Measurements from ENCODE around the gene AURKAIP1.
A peak's percentile ranks its signal among the peaks of the same experiment; 100 is the strongest.

Gene AURKAIP1

GRCh38 chr1:1400576-1401456 is 25.8 kb upstream of the AURKAIP1 start:
- in situ Hi-C loops (cut with HindIII; ENCODE audit: low pct_unique_long_range_greater_than_20kb, low sequenced_read_pairs), result no loop called here
- DNase-seq (ENCODE audit: low read depth in 1 of 2, low spot score in 1 of 2), result no peak
- no peak for TF ChIP-seq JUND (IDR thresholded peaks at IDR 0.05; ENCODE audit: low read depth)

- TF ChIP-seq JUND (IDR thresholded peaks at IDR 0.05; ENCODE audit: low read depth), result no peak
- in situ Hi-C loops (cut with HindIII; ENCODE audit: low pct_unique_long_range_greater_than_20kb, low sequenced_read_pairs), result no loop called here
- DNase-seq (ENCODE audit: low read depth in 1 of 2, low spot score in 1 of 2), result peak in 1 of 2 experiments; percentile 33
These were observed 25.0 kb upstream of the AURKAIP1 start for GRCh38 chr1:1399872-1400575.

GRCh38 chr1:1399187-1399871 is 24.3 kb upstream of the AURKAIP1 start, which contains the start of gene CCNL2:
TSS of gene CCNL2 (minus strand) at chr1:1399335. CDS start at chr1:1399306, 29 bp downstream.
- peak; percentile 88 to 97 for DNase-seq (ENCODE audit: low read depth in 1 of 2, low spot score in 1 of 2)
- TF ChIP-seq JUND (IDR thresholded peaks at IDR 0.05; ENCODE audit: low read depth), result no peak
- in situ Hi-C loops (cut with HindIII; ENCODE audit: low pct_unique_long_range_greater_than_20kb, low sequenced_read_pairs), result no loop called here

- in situ Hi-C loops (cut with HindIII; ENCODE audit: low pct_unique_long_range_greater_than_20kb, low sequenced_read_pairs), result no loop called here
- no peak for TF ChIP-seq JUND (IDR thresholded peaks at IDR 0.05; ENCODE audit: low read depth)
- no peak for DNase-seq (ENCODE audit: low read depth in 1 of 2, low spot score in 1 of 2)
These were observed 23.7 kb upstream of the AURKAIP1 start for GRCh38 chr1:1398677-1399186.

- DNase-seq (ENCODE audit: low read depth in 1 of 2, low spot score in 1 of 2), result no peak
- no peak for TF ChIP-seq JUND (IDR thresholded peaks at IDR 0.05; ENCODE audit: low read depth)
- in situ Hi-C loops (cut with HindIII; ENCODE audit: low pct_unique_long_range_greater_than_20kb, low sequenced_read_pairs), result no loop called here
These were observed 23.0 kb upstream of the AURKAIP1 start for GRCh38 chr1:1397839-1398523.

GRCh38 chr1:1395166-1395565 is 20.2 kb upstream of the AURKAIP1 start:
- in situ Hi-C loops (cut with HindIII; ENCODE audit: low pct_unique_long_range_greater_than_20kb, low sequenced_read_pairs), result no loop called here
- DNase-seq (ENCODE audit: low read depth in 1 of 2, low spot score in 1 of 2), result no peak
- no peak for TF ChIP-seq JUND (IDR thresholded peaks at IDR 0.05; ENCODE audit: low read depth)

- no peak for TF ChIP-seq JUND (IDR thresholded peaks at IDR 0.05; ENCODE audit: low read depth)
- DNase-seq (ENCODE audit: low read depth in 1 of 2, low spot score in 1 of 2), result no peak
- in situ Hi-C loops (cut with HindIII; ENCODE audit: low pct_unique_long_range_greater_than_20kb, low sequenced_read_pairs), result no loop called here
These were observed 19.1 kb upstream of the AURKAIP1 start for GRCh38 chr1:1394116-1394515.

- in situ Hi-C loops (cut with HindIII; ENCODE audit: low pct_unique_long_range_greater_than_20kb, low sequenced_read_pairs), result no loop called here
- no peak for TF ChIP-seq JUND (IDR thresholded peaks at IDR 0.05; ENCODE audit: low read depth)
These were observed 18.4 kb upstream of the AURKAIP1 start for GRCh38 chr1:1393428-1393827.

GRCh38 chr1:1393014-1393413 is 18.0 kb upstream of the AURKAIP1 start:
- no peak for DNase-seq (ENCODE audit: low read depth in 1 of 2, low spot score in 1 of 2)
- in situ Hi-C loops (cut with HindIII; ENCODE audit: low pct_unique_long_range_greater_than_20kb, low sequenced_read_pairs), result no loop called here
- no peak for TF ChIP-seq JUND (IDR thresholded peaks at IDR 0.05; ENCODE audit: low read depth)

More at GRCh38 chr1:1393428-1393827, 18.4 kb upstream of the AURKAIP1 start:
- DNase-seq (ENCODE audit: low read depth in 1 of 2, low spot score in 1 of 2), result no peak

GRCh38 chr1:1391225-1391624 is 16.2 kb upstream of the AURKAIP1 start:
- no peak for DNase-seq (ENCODE audit: low read depth in 1 of 2, low spot score in 1 of 2)
- in situ Hi-C loops (cut with HindIII; ENCODE audit: low pct_unique_long_range_greater_than_20kb, low sequenced_read_pairs), result no loop called here
- no peak for TF ChIP-seq JUND (IDR thresholded peaks at IDR 0.05; ENCODE audit: low read depth)

GRCh38 chr1:1390675-1391074 is 15.7 kb upstream of the AURKAIP1 start:
- DNase-seq (ENCODE audit: low read depth in 1 of 2, low spot score in 1 of 2), result no peak
- in situ Hi-C loops (cut with HindIII; ENCODE audit: low pct_unique_long_range_greater_than_20kb, low sequenced_read_pairs), result no loop called here
- TF ChIP-seq JUND (IDR thresholded peaks at IDR 0.05; ENCODE audit: low read depth), result no peak

GRCh38 chr1:1388078-1388472 is 13.1 kb upstream of the AURKAIP1 start:
- DNase-seq (ENCODE audit: low read depth in 1 of 2, low spot score in 1 of 2), result no peak
- in situ Hi-C loops (cut with HindIII; ENCODE audit: low pct_unique_long_range_greater_than_20kb, low sequenced_read_pairs), result no loop called here
- no peak for TF ChIP-seq JUND (IDR thresholded peaks at IDR 0.05; ENCODE audit: low read depth)
